H1 (cell line): Measurements from ENCODE around the gene SH3BGRL3.

Experiments used
- CTCF ChIP-seq, 3 experiments: IDR thresholded peaks; 1 replicate in 2 of 3; 2 replicates in 1 of 3; pipeline versions ENCODE4 v1.5.1 to v1.6.1; 2011; ENCODE audit warnings: low read length in 3 of 3, mild to moderate bottlenecking in 3 of 3, inconsistent platforms in 2 of 3, low read depth in 1 of 3, moderate library complexity in 1 of 3; ENCODE audit not compliant: insufficient read depth in 1 of 3; ENCODE audit errors: control extremely low read depth in 1 of 3
- KDM5A ChIP-seq: fragments of 200-600 bp; IDR thresholded peaks from 2 replicates; pipeline ENCODE4 v1.7.1; 2012; ENCODE audit warnings: mild to moderate bottlenecking, low read length, inconsistent platforms, mixed read lengths

GRCh38 chr1:26305667-26306289, 25.9 kb downstream of the SH3BGRL3 start:
- TF ChIP-seq CTCF (IDR thresholded peaks at IDR 0.05; ENCODE audit: control extremely low read depth in 1 of 3, insufficient read depth in 1 of 3, low read depth in 1 of 3, low read length in 3 of 3) (no peak), KDM5A (no peak)
